Calu3 (cell line): ENCODE results near the gene SLC8A1. TPM values are rescaled to one million over a fixed set of nuclear protein-coding genes. Genes with fewer than 3 reads are reported as not detected.

Source experiments
- BruUV-seq: library from RNA; stranded (reverse); fragments of 400-500 nt; replicated peaks from 2 replicates; lab custom pipeline; 2021; lab: Mats Ljungman, UMichigan
- CTCF ChIA-PET: fragments of 300-600 bp; sonication (Branson Sonifier 250); formaldehyde crosslinking; loops from one replicate; lab custom pipeline; 2022; ENCODE audit warnings: antibody characterized with exemption; lab: Charles Lee
- DNase-seq: peaks from one replicate; pipeline ENCODE4 v3.0.0; 2022
- H3K27ac Mint-ChIP-seq: one replicate; pipeline ENCODE4 v1.8.0; 2022; ENCODE audit warnings: mixed read lengths; ENCODE audit not compliant: unreplicated experiment
- H3K27me3 Mint-ChIP-seq: one replicate; pipeline ENCODE4 v1.8.0; 2022; ENCODE audit warnings: mixed read lengths; ENCODE audit not compliant: unreplicated experiment
- H3K36me3 Mint-ChIP-seq: one replicate; pipeline ENCODE4 v1.8.0; 2022; ENCODE audit warnings: mild to moderate bottlenecking, moderate library complexity, mixed read lengths; ENCODE audit not compliant: insufficient read depth, unreplicated experiment
- H3K4me1 Mint-ChIP-seq: one replicate; pipeline ENCODE4 v1.8.0; 2022; ENCODE audit warnings: mild to moderate bottlenecking, low read depth, mixed read lengths; ENCODE audit not compliant: unreplicated experiment
- H3K4me3 Mint-ChIP-seq: one replicate; pipeline ENCODE4 v1.8.0; 2022; ENCODE audit warnings: mild to moderate bottlenecking, low read depth, moderate library complexity, mixed read lengths; ENCODE audit not compliant: unreplicated experiment
- H3K9me3 Mint-ChIP-seq: one replicate; pipeline ENCODE4 v1.8.0; 2022; ENCODE audit warnings: low read depth, mixed read lengths; ENCODE audit not compliant: unreplicated experiment
- intact Hi-C: fragments of 100-400 bp; cut with micrococcal nuclease; formaldehyde crosslinking; loops from one replicate; pipeline ENCODE4 v1.10.0; 2022; ENCODE audit not compliant: unreplicated experiment
- total RNA-seq: library from RNA; stranded (reverse); gene quantifications from 2 replicates; pipeline ENCODE4 v1.2.3, GENCODE V29; 2022
- TF ChIP-seq, protein P1 (sequence below): fragments of 200-600 bp; IDR thresholded peaks from one replicate; pipeline ENCODE4 v1.8.0; 2022; ENCODE audit warnings: antibody characterized with exemption; ENCODE audit not compliant: unreplicated experiment

The SLC8A1 gene
- total RNA-seq, 1 experiment from 2014 or later, result 0.05 TPM

DNA sequence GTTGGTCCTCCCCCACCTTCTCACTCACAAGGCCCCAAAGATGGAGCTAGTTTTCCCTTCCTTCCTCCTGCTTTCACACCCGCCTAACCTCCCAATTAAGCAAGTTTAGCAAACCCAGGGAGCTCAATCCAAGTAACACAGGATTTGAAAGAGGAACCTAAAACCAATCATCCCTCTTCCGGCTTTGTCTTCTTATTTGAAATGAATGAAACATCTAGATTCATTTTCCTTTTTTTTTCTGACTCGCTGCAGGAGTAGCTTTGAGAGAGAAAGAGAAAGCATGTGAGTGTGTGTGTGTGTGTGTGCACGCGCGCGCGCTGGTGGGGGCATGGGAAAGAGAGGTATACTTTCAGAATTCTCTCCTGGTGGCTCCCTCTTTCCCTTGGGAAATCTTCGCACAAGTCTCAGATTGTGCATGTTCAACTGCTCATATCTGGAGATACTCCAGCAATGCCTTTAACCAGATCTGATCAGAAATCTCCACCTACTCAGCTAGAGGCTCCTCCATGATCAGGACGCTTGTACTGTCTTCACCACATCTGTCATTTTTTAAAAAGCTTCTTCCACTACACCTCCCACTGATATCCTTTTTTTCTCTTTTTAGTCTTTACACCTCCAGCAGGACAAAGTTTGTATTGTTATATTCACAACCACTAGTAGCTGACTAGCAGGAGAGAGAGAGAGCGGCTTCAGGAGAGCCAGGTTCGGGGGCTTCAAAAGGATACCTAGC is 1.7 kb downstream of the SLC8A1 start:
- intact Hi-C loops, result no loop called here
- no peaks in the 10 kb centered on the region for H3K36me3 Mint-ChIP-seq
- CTCF ChIA-PET, result interaction anchor here (0.6 to 0.8 kb wide), 2 partner anchors 37 to 772 kb away, joined by 5 read pairs; no protein-coding TSS in a partner anchor
- no TSS peak for BruUV-seq
- peaks cover 3% of the 10 kb centered on the region for H3K9me3 Mint-ChIP-seq
- no peaks in the 10 kb centered on the region for H3K4me1 Mint-ChIP-seq
- TF ChIP-seq, protein P1, sequence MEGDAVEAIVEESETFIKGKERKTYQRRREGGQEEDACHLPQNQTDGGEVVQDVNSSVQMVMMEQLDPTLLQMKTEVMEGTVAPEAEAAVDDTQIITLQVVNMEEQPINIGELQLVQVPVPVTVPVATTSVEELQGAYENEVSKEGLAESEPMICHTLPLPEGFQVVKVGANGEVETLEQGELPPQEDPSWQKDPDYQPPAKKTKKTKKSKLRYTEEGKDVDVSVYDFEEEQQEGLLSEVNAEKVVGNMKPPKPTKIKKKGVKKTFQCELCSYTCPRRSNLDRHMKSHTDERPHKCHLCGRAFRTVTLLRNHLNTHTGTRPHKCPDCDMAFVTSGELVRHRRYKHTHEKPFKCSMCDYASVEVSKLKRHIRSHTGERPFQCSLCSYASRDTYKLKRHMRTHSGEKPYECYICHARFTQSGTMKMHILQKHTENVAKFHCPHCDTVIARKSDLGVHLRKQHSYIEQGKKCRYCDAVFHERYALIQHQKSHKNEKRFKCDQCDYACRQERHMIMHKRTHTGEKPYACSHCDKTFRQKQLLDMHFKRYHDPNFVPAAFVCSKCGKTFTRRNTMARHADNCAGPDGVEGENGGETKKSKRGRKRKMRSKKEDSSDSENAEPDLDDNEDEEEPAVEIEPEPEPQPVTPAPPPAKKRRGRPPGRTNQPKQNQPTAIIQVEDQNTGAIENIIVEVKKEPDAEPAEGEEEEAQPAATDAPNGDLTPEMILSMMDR, result no peak
- no peak overlapping the region for H3K4me3 Mint-ChIP-seq
- no peak overlapping the region for H3K27ac Mint-ChIP-seq
- no peak for DNase-seq
- H3K27me3 Mint-ChIP-seq, result peaks cover 17% of the 10 kb centered on the region

GRCh38 chr2:40448476-40449079 is 3.3 kb downstream of the SLC8A1 start:
- no peak overlapping the region for H3K27ac Mint-ChIP-seq
- no peak for DNase-seq
- H3K4me1 Mint-ChIP-seq, result no peaks in the 10 kb centered on the region
- no TSS peak for BruUV-seq
- H3K9me3 Mint-ChIP-seq, result peaks cover 3% of the 10 kb centered on the region
- peaks cover 17% of the 10 kb centered on the region for H3K27me3 Mint-ChIP-seq
- TF ChIP-seq, protein P1, result peak; percentile 28
- H3K4me3 Mint-ChIP-seq, result no peak overlapping the region
- H3K36me3 Mint-ChIP-seq, result no peaks in the 10 kb centered on the region
- CTCF ChIA-PET, result interaction anchor here (0.7 to 1.0 kb wide), 2 partner anchors 39 to 317 kb away, joined by 3 read pairs; no protein-coding TSS in a partner anchor
- intact Hi-C loops, result no loop called here

- no peak for DNase-seq
- no TSS peak for BruUV-seq
- Mint-ChIP-seq H3K27ac (no peak overlapping the region), H3K36me3 (no peaks in the 10 kb centered on the region), H3K9me3 (no peaks in the 10 kb centered on the region), H3K4me1 (no peaks in the 10 kb centered on the region), H3K27me3 (peaks cover 6% of the 10 kb centered on the region), H3K4me3 (no peak overlapping the region)
- intact Hi-C loops, result no loop called here
- TF ChIP-seq, protein P1, result no peak
- CTCF ChIA-PET, result no interaction called here
Measured at GRCh38 chr2:40445467-40445866, 6.4 kb downstream of the SLC8A1 start.

DNA sequence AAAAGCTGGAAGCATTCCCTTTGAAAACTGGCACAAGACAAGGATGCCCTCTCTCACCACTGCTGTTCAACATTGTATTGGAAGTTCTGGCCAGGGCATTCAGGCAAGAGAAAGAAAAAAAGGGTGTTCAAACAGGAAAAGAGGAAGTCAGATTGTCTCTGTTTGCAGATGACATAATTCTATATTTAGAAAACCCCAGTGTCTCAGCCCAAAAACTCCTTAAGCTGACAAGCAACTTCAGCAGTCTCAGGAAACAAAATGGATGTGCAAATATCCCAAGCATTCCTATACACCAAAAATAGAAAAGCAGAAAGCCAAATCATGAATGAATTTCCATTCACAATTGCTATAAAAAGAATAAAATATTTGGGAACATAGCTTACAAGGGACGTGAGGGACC is 11.1 kb downstream of the SLC8A1 start:
- intact Hi-C loops, result no loop called here
- H3K36me3 Mint-ChIP-seq, result no peaks in the 10 kb centered on the region
- H3K9me3 Mint-ChIP-seq, result no peaks in the 10 kb centered on the region
- no peaks in the 10 kb centered on the region for H3K4me1 Mint-ChIP-seq
- no peak overlapping the region for H3K27ac Mint-ChIP-seq
- TF ChIP-seq, protein P1, result no peak
- H3K27me3 Mint-ChIP-seq, result no peaks in the 10 kb centered on the region
- no peak for DNase-seq
- CTCF ChIA-PET, result interaction anchor here (0.5 kb wide), 1 partner anchor 1537 kb away, joined by 3 read pairs; no protein-coding TSS in a partner anchor
- no peak overlapping the region for H3K4me3 Mint-ChIP-seq
- no TSS peak for BruUV-seq
